ENCODE measurements around the gene EIF2B4. TPM values are rescaled to one million over a fixed set of nuclear protein-coding genes. Genes with fewer than 3 reads are reported as not detected.

EIF2B4 gene
- total and polyA plus RNA-seq, 9 of the 15 experiments (the other 6 are each of a cell fraction or from before 2014, with no cell fraction given) = 29.7 to 80.3 (median 58.9) TPM

GRCh38 chr2:27353762-27354596, 16.2 kb downstream of the EIF2B4 start (continued):
- TF ChIP-seq, protein P1, sequence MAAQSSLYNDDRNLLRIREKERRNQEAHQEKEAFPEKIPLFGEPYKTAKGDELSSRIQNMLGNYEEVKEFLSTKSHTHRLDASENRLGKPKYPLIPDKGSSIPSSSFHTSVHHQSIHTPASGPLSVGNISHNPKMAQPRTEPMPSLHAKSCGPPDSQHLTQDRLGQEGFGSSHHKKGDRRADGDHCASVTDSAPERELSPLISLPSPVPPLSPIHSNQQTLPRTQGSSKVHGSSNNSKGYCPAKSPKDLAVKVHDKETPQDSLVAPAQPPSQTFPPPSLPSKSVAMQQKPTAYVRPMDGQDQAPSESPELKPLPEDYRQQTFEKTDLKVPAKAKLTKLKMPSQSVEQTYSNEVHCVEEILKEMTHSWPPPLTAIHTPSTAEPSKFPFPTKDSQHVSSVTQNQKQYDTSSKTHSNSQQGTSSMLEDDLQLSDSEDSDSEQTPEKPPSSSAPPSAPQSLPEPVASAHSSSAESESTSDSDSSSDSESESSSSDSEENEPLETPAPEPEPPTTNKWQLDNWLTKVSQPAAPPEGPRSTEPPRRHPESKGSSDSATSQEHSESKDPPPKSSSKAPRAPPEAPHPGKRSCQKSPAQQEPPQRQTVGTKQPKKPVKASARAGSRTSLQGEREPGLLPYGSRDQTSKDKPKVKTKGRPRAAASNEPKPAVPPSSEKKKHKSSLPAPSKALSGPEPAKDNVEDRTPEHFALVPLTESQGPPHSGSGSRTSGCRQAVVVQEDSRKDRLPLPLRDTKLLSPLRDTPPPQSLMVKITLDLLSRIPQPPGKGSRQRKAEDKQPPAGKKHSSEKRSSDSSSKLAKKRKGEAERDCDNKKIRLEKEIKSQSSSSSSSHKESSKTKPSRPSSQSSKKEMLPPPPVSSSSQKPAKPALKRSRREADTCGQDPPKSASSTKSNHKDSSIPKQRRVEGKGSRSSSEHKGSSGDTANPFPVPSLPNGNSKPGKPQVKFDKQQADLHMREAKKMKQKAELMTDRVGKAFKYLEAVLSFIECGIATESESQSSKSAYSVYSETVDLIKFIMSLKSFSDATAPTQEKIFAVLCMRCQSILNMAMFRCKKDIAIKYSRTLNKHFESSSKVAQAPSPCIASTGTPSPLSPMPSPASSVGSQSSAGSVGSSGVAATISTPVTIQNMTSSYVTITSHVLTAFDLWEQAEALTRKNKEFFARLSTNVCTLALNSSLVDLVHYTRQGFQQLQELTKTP (IDR thresholded peaks at IDR 0.05; ENCODE audit: low read depth in 1 of 2, partially characterized antibody in 2 of 2) = no peak
- TF ChIP-seq FOSL1 (tag; conservative IDR thresholded peaks at IDR 0.05) = peak; percentile 52
- TF ChIP-seq, protein P2, sequence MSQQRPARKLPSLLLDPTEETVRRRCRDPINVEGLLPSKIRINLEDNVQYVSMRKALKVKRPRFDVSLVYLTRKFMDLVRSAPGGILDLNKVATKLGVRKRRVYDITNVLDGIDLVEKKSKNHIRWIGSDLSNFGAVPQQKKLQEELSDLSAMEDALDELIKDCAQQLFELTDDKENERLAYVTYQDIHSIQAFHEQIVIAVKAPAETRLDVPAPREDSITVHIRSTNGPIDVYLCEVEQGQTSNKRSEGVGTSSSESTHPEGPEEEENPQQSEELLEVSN (IDR thresholded peaks at IDR 0.05; ENCODE audit: borderline replicate concordance in 1 of 2, extremely low read depth in 1 of 2, insufficient read depth in 1 of 2, insufficient read length in 1 of 2, low read depth in 1 of 2, low read length in 1 of 2, poor library complexity in 1 of 2, severe bottlenecking in 1 of 2) = peak in 1 of 2 experiments; percentile 30
- no peak for TF ChIP-seq ZNF77 (CRISPR knock-in tag; IDR thresholded peaks at IDR 0.05)
- TF ChIP-seq BCL6 (CRISPR knock-in tag; IDR thresholded peaks at IDR 0.05) = no peak
- TF ChIP-seq SOX6 (IDR thresholded peaks at IDR 0.05) = peak; percentile 90
- TF ChIP-seq TRIM24 (IDR thresholded peaks at IDR 0.05) = peak in 1 of 2 experiments; percentile 40; a peak in 1 of 4 replicates
- no peak for TF ChIP-seq ELK1 (CRISPR knock-in tag; IDR thresholded peaks at IDR 0.05)
- TF ChIP-seq MAFK (IDR thresholded peaks at IDR 0.05; ENCODE audit: low read length) = peak; percentile 51; the same call in 1 of the 2 replicates
- TF ChIP-seq ZNF384 (IDR thresholded peaks at IDR 0.05; ENCODE audit: low read depth, low read length) = peak; percentile 72
- TF ChIP-seq ZBTB2 (IDR thresholded peaks at IDR 0.05) = peak; percentile 45; the same call in 1 of the 2 replicates
- TF ChIP-seq GTF3C2 (IDR thresholded peaks at IDR 0.05; ENCODE audit: borderline replicate concordance, extremely low read depth, insufficient read length) = no peak
- TF ChIP-seq MTA3 (IDR thresholded peaks at IDR 0.05; ENCODE audit: borderline replicate concordance) = peak; percentile 45
- TF ChIP-seq PURB (CRISPR knock-in tag; IDR thresholded peaks at IDR 0.05; ENCODE audit: low read depth) = no peak
- TF ChIP-seq MAFG (tag; conservative IDR thresholded peaks at IDR 0.05) = peak; percentile 70; the same call in 1 of the 2 replicates

Data from K562 (cell line).